Epithelial cell of esophagus (primary cell): Measurements from ENCODE around the gene RRP1.

ENCODE experiments used
- DNase-seq: peaks from one replicate; pipeline ENCODE4 v3.0.0; 2010; ENCODE audit warnings: low read depth
- H3K4me3 ChIP-seq: 2 replicates; pipeline ENCODE4 v1.5.1; 2011; ENCODE audit warnings: mild to moderate bottlenecking, low read length, control low read depth
- TF ChIP-seq, protein P1 (sequence below): IDR thresholded peaks from 2 replicates; pipeline ENCODE4 v1.5.1; 2011; ENCODE audit warnings: low read depth, mild to moderate bottlenecking, low read length, control low read depth, inconsistent platforms; ENCODE audit not compliant: insufficient read depth; ENCODE audit errors: missing control alignments

RRP1 gene

GRCh38 chr21:43813656-43813980, 24.2 kb downstream of the RRP1 start:
- TF ChIP-seq, protein P1, sequence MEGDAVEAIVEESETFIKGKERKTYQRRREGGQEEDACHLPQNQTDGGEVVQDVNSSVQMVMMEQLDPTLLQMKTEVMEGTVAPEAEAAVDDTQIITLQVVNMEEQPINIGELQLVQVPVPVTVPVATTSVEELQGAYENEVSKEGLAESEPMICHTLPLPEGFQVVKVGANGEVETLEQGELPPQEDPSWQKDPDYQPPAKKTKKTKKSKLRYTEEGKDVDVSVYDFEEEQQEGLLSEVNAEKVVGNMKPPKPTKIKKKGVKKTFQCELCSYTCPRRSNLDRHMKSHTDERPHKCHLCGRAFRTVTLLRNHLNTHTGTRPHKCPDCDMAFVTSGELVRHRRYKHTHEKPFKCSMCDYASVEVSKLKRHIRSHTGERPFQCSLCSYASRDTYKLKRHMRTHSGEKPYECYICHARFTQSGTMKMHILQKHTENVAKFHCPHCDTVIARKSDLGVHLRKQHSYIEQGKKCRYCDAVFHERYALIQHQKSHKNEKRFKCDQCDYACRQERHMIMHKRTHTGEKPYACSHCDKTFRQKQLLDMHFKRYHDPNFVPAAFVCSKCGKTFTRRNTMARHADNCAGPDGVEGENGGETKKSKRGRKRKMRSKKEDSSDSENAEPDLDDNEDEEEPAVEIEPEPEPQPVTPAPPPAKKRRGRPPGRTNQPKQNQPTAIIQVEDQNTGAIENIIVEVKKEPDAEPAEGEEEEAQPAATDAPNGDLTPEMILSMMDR, result no peak
- no peak for DNase-seq

DNA sequence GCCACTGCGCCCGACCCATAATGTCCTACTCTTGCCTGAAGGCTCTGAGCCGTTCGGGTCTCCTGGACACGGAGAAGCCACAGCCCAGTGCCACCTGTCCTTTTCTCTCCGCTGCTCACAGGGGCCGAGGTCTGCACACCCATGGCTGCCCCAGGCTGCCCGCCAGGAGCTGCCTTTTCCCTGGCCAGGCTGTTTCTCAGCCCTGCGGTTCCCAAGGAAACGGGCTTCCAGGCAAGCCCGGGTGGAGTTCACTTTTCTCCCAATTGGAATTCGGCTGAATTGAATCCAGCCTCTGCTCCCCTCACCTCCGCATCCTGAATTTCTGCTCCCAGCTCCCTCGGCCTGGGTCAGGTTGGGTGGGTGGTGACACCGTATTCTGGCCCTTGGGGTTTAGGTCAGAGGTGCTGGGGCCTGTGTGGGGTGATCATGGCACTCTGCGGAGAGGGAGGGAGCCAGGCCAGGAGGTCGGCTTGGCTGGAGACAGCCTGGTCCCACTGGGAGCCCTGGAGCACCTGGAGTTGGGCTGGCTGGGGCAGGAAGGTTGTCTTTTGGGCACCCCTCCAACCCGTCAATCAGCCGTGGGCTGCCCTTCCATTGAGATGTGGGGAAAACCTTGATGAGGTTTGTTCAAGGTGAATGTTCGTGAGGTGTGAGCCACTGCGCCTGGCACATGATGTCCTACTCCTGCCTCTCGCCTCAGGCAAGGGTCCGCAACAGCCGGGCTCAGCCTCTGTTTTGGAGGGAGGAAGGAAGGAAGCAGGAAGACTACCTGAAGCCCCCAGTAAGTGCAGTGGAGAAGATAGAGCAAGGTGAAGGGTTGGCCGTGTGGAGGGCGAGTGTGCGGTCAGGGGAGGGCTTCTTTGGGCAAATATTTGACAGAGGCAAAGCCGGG, 25.1 kb downstream of the RRP1 start:
- TF ChIP-seq, protein P1, result no peak
- H3K4me3 ChIP-seq, result no peak overlapping the region
- no peak for DNase-seq

More at GRCh38 chr21:43813656-43813980, 24.2 kb downstream of the RRP1 start:
- no peak overlapping the region for H3K4me3 ChIP-seq

- DNase-seq, result no peak
- H3K4me3 ChIP-seq, result no peak overlapping the region
- TF ChIP-seq, protein P1, result no peak
Measured at GRCh38 chr21:43815107-43815613, 25.8 kb downstream of the RRP1 start.

GRCh38 chr21:43815991-43816390, 26.6 kb downstream of the RRP1 start:
- no peak for DNase-seq

DNA sequence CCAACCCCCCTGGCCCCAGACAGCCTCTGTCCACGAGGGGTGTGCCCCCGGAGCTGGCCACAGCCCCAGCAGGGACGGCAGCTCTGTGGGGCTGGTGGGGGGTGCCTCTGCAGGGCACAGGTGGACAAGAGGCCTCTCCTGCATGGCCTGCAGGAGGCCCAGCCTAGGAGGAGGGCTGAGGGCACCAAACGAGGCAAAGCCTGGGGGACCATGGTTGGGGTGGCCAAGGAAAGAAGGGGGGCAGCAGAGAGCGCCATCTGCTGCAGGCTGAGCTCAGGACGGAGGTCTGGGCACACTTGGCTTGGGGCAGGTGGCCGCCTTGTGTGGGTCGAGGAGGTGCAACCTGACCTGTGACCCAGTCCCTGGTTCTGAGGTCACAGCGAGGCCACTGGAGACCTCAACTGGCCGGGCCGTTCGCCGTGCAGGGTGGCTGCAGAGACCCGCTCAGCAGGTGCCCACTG, 27.3 kb downstream of the RRP1 start:
- no peak overlapping the region for H3K4me3 ChIP-seq
- no peak for DNase-seq
- TF ChIP-seq, protein P1, result no peak

More at GRCh38 chr21:43815991-43816390, 26.6 kb downstream of the RRP1 start:
- TF ChIP-seq, protein P1, result no peak
- no peak overlapping the region for H3K4me3 ChIP-seq

DNA sequence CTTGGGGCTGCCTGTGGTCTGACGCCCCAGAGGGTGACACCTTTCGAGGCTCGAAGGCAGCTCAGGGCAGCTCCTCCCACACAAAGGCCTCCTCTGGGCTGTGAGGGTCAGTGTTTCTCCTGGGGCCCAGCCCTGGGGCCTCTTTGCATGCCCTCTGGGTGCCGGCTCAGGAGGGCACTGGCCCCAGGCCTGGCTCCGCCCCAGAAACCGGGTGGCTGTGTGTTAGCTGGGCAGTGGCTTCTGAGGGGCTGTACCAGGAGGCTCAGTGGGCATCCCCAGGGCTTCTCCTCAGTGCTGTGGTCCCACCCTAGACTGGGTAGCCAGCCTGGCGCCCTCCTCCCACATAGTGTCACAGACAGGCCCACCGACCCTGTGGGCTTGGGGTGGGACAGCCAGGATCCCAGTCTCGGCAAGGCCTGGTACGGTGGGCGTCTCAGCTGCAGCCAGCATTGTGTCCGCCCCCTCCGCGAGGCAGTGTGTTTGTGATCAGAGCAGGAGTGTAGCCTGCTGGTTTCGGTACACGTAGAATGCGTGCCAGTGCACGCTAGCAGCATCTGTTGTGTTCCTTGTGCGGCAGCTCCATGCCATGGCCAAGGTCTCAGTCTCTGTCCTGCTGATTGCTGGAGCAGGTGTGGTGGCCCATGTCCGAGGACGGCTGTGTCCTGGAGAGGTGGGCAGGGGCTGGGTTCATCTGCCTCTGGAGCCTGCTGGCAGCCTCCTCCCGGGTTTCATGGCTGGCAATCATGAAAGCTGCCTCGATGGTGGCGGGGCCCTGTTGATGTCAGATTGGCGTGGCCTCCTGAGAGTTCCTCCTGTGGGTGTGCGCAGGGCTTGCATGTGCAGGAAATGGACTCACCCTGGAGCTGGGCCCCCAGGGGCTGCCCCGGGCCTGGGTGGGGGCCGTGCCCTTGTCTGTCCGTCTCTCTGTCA, 28.0 kb downstream of the RRP1 start:
- DNase-seq, result no peak
- no peak overlapping the region for H3K4me3 ChIP-seq

More for the DNA sequence above, 28.0 kb downstream of the RRP1 start:
- TF ChIP-seq, protein P1, result no peak
